GM18519 (cell line): Measurements from ENCODE around the gene CD40LG.
A peak's percentile ranks its signal among the peaks of the same experiment; 100 is the strongest.

Source experiments
- ATAC-seq: cut with Tn5 transposase; IDR thresholded peaks from one replicate; pipeline ENCODE4 v1.9.1; 2021; ENCODE audit warnings: mild to moderate bottlenecking, moderate library complexity; ENCODE audit not compliant: unreplicated experiment, low FRiP score

CD40LG gene

GRCh38 chrX:136646602-136647239, 1.2 kb upstream of the CD40LG start:
- ATAC-seq, result no peak

DNA sequence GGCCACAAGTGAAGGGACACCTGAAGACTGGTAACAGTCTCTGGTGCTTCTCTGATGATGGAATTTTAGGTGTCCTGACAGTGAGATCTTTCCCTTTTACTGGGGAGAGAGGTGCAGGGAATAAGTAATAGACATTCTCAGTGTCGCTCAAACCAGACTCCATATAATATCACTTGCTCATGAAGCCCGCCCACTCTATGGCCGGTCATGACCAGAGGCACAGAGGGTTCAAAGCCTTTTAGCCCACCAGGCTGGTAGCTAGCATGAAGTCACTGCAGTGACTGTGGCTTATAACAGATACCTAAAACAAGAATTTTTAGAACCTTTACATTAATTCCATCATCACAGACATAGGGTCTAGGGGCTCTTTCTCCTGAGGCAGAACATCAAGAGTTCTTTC, 2.9 kb downstream of the CD40LG start:
- no peak for ATAC-seq

DNA sequence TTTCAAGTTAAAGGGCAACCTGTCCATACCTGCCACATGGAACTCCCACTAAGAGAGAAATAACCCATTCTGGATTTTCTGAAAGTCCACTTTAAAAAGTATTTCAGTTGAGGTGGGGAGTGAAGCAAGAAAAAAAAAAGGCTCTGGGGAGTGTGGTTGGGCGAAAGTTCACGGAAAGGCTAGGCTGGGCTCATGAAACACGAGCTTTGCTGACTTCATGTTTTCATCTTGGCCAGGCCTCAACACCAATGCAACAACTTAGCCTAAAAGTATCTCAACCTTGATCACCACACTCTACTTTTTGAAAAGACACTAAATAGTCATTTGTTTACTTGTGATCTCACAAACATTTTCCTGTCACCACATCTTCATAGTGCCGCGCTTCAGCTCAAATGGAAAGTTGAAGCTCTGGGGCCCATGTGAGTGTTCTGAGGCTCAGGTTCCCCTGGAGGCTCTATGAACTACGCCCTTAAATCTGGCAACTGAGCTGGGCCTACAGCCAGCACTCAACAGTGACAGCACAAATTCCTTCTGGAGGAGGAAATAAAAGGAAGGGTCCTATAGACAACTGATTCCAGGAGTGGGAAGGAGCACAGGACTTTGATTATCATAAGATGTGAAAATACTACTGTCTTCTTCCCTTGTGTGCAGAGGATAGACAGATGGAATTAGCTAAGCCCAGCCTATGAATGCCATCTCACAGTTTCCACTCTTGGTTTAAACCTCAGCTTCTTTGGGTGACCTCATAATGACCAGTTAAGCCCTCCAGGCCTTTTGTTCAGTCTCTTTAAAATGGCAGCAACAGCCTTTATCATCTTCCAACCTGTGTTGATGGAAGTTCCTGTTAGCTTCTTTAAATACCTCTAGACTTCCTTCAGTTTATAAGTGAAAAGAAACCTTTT, 5.1 kb downstream of the CD40LG start:
- no peak for ATAC-seq

- no peak for ATAC-seq
Measured at GRCh38 chrX:136656361-136656964, 8.5 kb downstream of the CD40LG start.

- no peak for ATAC-seq
Measured at GRCh38 chrX:136658151-136658550, 10.2 kb downstream of the CD40LG start.

DNA sequence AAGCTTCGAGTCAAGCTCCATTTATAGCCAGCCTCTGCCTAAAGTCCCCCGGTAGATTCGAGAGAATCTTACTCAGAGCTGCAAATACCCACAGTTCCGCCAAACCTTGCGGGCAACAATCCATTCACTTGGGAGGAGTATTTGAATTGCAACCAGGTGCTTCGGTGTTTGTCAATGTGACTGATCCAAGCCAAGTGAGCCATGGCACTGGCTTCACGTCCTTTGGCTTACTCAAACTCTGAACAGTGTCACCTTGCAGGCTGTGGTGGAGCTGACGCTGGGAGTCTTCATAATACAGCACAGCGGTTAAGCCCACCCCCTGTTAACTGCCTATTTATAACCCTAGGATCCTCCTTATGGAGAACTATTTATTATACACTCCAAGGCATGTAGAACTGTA, 11.2 kb downstream of the CD40LG start:
- ATAC-seq, result no peak

DNA sequence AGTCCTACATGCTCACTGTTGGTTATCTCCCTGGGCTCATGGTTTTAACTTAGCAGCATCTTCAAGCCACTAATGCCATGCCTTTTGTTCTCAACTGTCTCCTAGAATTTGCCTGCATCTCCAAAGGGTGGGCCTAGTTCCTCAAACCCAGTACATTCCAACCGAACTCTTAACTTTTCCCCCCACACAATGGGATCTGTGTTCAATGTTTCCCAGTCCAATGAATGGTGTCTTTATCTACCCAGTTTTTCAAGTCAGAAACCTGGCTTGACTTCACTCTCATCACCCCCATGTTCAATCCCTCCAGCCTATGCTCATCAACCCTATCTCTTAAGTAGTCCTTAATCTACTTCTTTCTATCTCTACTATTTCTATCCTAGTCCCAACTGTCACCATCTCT, 12.9 kb downstream of the CD40LG start:
- ATAC-seq, result no peak

DNA sequence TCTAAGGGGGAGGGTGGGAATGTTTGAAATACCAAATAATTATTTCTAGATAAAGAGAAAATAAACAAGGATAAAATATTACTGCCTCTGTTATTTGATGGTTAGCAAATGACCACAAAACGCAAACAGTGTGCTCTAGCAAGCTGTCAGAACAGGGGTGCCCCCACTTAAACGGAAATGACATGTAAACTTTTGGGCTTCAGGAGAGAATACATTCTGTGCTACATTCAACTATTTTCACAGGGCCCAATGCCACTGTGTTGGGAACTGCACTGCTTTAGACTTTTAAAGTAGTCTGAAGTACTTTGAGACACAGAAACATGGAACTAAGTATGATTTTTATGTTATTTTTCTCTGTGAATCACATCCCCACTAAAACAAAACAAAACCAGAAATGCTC, 14.1 kb downstream of the CD40LG start:
- ATAC-seq, result no peak

DNA sequence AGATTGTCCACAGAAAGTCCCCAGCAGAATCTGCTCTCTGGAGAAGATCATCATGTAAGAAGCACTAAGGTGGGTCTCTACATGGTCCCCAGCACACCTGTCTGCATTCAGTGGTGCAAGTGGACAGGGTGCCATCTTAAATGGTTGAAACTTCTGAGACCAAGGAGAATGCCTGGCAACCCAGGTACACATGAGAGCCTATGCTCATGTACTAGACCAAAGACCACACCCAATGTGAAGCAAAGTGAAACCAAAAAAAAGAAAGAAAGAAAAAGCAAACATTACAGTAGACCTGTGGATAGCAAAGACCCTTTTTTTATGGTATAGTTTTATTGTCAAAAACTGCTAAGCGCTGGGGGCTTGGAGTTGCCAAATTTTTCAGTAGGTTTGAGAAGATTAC, 15.0 kb downstream of the CD40LG start:
- ATAC-seq, result no peak

- ATAC-seq, result peak; percentile 45
Measured at GRCh38 chrX:136665258-136665900, 17.4 kb downstream of the CD40LG start.

- ATAC-seq, result peak; percentile 50
Measured at GRCh38 chrX:136666088-136666487, 18.1 kb downstream of the CD40LG start.

GRCh38 chrX:136667446-136668168, 19.6 kb downstream of the CD40LG start:
- no peak for ATAC-seq

- ATAC-seq, result no peak
Measured at GRCh38 chrX:136671006-136671610, 23.1 kb downstream of the CD40LG start.

DNA sequence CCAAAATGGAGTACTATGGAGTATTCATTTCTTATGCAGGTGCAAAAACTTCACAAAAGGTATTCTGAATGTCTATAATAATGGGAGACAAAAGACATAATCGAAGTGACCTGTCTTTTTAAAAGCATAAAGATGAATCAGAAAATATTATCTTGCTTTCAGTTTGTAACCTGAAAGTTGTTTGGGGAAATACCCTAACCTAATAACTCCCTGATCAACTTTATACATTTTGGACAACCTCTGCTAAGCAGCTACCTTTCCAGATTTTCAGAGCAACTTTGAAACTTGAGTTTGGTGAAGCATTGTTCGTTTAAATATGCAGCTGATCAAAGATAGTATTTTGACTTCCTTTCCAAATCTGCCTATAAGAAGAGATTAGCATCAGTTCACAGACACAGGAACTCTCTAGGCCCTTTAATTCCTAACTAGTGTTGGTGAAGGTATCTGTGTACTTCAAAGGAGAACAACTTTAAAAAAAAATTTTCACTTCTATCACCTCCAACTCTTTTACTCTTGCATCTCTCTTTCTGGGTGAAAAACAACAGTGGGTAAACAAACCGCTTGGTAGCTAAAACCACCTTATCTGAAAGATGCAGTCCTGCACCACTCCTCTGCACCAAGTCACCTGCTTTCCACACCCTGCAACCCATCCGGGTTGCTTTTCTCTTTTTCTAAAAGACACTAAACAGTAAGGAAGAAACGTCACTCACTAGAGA, 26.5 kb downstream of the CD40LG start:
- no peak for ATAC-seq

- ATAC-seq, result no peak
Measured at GRCh38 chrX:136679531-136679930, 31.6 kb downstream of the CD40LG start.

DNA sequence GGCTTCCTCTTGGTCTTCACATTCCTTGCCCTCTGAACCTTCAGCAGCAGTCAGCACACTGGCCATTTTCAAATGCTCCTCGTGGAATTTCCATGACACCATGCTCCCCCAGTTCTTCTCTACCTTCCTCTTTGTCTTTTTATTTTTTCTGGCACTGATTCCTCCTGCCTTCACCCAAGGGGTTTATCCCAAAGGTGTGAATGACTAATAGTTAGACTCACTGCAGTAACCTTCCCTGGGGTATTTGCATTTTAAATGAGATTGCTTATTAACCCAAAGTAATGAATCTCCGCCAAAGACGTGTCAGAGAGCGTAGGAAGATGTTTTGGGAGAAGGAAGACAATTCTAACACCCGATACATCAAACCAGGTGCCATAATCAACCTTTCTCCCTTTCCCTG, 36.2 kb downstream of the CD40LG start:
- no peak for ATAC-seq

DNA sequence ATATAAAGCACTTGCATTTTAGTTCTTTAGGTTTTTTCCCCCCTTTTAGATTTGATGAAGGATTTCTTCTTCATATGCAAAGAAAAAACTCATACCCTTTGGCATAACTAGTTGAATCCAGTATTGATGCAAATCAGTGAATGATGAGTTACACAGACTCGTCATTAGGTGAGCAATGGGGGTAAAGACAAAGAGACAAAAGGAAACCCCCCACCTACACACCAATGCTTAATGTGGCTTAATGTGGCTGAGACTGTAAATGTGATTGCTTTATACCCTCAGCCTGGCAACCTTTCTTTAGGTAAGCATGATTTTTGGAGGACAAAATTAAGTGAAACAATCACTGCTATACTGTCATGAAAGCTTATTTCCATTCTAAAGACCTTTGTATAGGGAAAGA, 39.5 kb downstream of the CD40LG start:
- no peak for ATAC-seq

GRCh38 chrX:136689436-136689835, 41.5 kb downstream of the CD40LG start:
- ATAC-seq, result no peak

DNA sequence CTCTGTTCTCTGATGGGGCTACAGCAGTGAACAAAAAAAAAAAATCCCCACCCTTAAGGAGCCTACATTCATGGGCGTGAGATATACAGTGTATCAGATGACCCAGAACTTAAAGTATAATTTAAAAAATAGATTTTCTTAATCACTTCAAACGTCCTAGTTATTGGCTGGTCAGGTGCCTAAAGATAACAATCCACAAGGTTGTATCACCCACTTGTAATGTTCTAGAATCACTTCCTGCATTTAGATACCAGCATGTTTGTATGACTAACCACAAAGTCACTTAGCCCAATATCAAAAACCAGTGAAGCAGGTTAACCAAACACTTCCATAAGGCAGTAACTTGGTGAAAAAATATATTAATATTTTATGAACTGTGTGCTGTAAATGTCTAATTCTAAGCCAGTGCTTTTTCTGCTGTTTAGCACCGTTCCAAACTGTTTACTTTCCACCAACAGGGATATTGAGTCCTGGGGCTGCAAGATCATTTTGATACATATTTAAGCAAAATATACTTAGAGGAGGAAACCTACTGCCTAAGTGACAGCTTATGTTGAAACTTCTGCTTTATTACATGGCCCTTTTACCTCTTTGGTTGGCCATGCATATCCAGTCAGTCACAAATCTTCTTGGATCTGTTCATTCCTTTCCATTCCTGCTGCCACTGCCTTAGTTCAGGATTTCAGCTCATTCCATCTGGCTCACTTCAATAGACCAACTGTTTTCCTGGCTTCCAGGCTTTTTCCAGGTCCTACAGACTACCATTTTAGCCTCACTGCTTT, 43.3 kb downstream of the CD40LG start:
- ATAC-seq, result no peak
